Keratinocyte (primary cell): ENCODE results near the gene MAGI1. TPM values are rescaled to one million over a fixed set of nuclear protein-coding genes. Genes with fewer than 3 reads are reported as not detected.

Experiments
- DNase-seq: peaks from one replicate; pipeline ENCODE4 v3.0.0-alpha.2; 2011; ENCODE audit warnings: low read depth, missing footprints, low spot score
- FAIRE-seq: peaks from 2 replicates; lab custom pipeline; 2011; peaks lifted over from hg19 to GRCh38; lab: Jason Lieb, UNC
- H2AFZ ChIP-seq: 2 replicates; pipeline ENCODE4 v1.6.0; 2012; ENCODE audit warnings: low read length, control low read depth, inconsistent platforms; ENCODE audit not compliant: control insufficient read depth
- H3K27ac ChIP-seq: 2 replicates; pipeline ENCODE4 v1.5.1; 2011; ENCODE audit warnings: low read length; ENCODE audit not compliant: control insufficient read depth, insufficient read depth
- H3K27me3 ChIP-seq: 3 replicates; pipeline ENCODE4 v1.6.0; 2011; ENCODE audit warnings: low read length; ENCODE audit not compliant: control insufficient read depth, insufficient read depth; ENCODE audit errors: extremely low read depth
- H3K36me3 ChIP-seq, 2 experiments: 2 replicates in 1 of 2; 3 replicates in 1 of 2; pipeline ENCODE4 v1.5.1; 2011; ENCODE audit warnings: low read length in 2 of 2, mild to moderate bottlenecking in 1 of 2; ENCODE audit not compliant: control insufficient read depth in 2 of 2, insufficient read depth in 2 of 2; ENCODE audit errors: extremely low read depth in 1 of 2
- H3K4me1 ChIP-seq: 3 replicates; pipeline ENCODE4 v1.5.1; 2011; ENCODE audit warnings: low read length; ENCODE audit not compliant: control insufficient read depth, insufficient read depth; ENCODE audit errors: extremely low read depth
- H3K4me2 ChIP-seq: 3 replicates; pipeline ENCODE4 v1.6.0; 2011; ENCODE audit warnings: low read depth, low read length; ENCODE audit not compliant: control insufficient read depth, insufficient read depth; ENCODE audit errors: extremely low read depth
- H3K4me3 ChIP-seq, 3 experiments: fragments of 200-600 bp in 1 of 3; sonication (generic) in 1 of 3; 2 replicates in 2 of 3; 3 replicates in 1 of 3; pipeline ENCODE4 v1.5.1; 2011 to 2016; ENCODE audit warnings: low read length in 3 of 3, mild to moderate bottlenecking in 3 of 3, control low read depth in 2 of 3, inconsistent platforms in 1 of 3, low read depth in 1 of 3, mixed read lengths in 1 of 3, mixed run types in 1 of 3, moderate library complexity in 1 of 3; ENCODE audit not compliant: control insufficient read depth in 2 of 3, insufficient read depth in 2 of 3; ENCODE audit errors: extremely low read depth in 1 of 3
- H3K79me2 ChIP-seq: 2 replicates; pipeline ENCODE4 v1.6.0; 2012; ENCODE audit warnings: low read length; ENCODE audit not compliant: control insufficient read depth, insufficient read depth
- H3K9ac ChIP-seq: 3 replicates; pipeline ENCODE4 v1.6.0; 2011; ENCODE audit warnings: low read length; ENCODE audit not compliant: control insufficient read depth, insufficient read depth; ENCODE audit errors: extremely low read depth
- H3K9me1 ChIP-seq: 3 replicates; pipeline ENCODE4 v1.6.0; 2011; ENCODE audit warnings: low read length; ENCODE audit not compliant: control insufficient read depth, insufficient read depth; ENCODE audit errors: extremely low read depth
- H3K9me3 ChIP-seq: 2 replicates; pipeline ENCODE4 v1.5.1; 2012; ENCODE audit warnings: low read depth, low read length; ENCODE audit not compliant: control insufficient read depth
- H4K20me1 ChIP-seq: 3 replicates; pipeline ENCODE4 v1.6.0; 2011; ENCODE audit warnings: low read length; ENCODE audit not compliant: control insufficient read depth, insufficient read depth; ENCODE audit errors: extremely low read depth
- EZH2 ChIP-seq: IDR thresholded peaks from one replicate; pipeline ENCODE4 v1.6.1; 2012; ENCODE audit warnings: inconsistent platforms, mild to moderate bottlenecking, low read length, moderate library complexity
- dilution Hi-C: fragments of 300-500 bp; cut with MboI; formaldehyde crosslinking; loops from one replicate; pipeline ENCODE4 v1.7.0; 2020; ENCODE audit warnings: low sequenced_read_pairs; ENCODE audit not compliant: extremely low pct_ligation_motif_present
- polyA plus RNA-seq, 5 experiments: library from polyadenylated mRNA; depleted of rRNA in 3 of 5; stranded (reverse) in 3 of 5; stranded (forward) in 1 of 5; unstranded in 1 of 5; fragments of >200 nt; gene quantifications; 1 replicate in 1 of 5; 2 replicates in 3 of 5; 3 replicates in 1 of 5; pipeline versions ENCODE4 v1.2.1 to v1.2.3, GENCODE V29; 2011 to 2012; ENCODE audit warnings: missing spikeins in 2 of 5, low read depth in 1 of 5, low replicate concordance in 1 of 5
- TF ChIP-seq, protein P1 (sequence below), 3 experiments: IDR thresholded peaks in 1 of 3; conservative IDR thresholded peaks in 1 of 3; optimal IDR thresholded peaks in 1 of 3; 2 replicates in 2 of 3; 3 replicates in 1 of 3; pipeline versions ENCODE3 to v1.5.1; 2011; ENCODE audit warnings: low read length in 3 of 3, mild to moderate bottlenecking in 3 of 3, moderate library complexity in 2 of 3, control low read depth in 1 of 3, inconsistent platforms in 1 of 3; ENCODE audit not compliant: insufficient read depth in 2 of 3; ENCODE audit errors: extremely low read depth in 1 of 3

MAGI1 gene
- polyA plus RNA-seq, 1 donor (not counting 4 experiments of a cell fraction or from before 2014, with no cell fraction given), result 10.9 TPM

DNA sequence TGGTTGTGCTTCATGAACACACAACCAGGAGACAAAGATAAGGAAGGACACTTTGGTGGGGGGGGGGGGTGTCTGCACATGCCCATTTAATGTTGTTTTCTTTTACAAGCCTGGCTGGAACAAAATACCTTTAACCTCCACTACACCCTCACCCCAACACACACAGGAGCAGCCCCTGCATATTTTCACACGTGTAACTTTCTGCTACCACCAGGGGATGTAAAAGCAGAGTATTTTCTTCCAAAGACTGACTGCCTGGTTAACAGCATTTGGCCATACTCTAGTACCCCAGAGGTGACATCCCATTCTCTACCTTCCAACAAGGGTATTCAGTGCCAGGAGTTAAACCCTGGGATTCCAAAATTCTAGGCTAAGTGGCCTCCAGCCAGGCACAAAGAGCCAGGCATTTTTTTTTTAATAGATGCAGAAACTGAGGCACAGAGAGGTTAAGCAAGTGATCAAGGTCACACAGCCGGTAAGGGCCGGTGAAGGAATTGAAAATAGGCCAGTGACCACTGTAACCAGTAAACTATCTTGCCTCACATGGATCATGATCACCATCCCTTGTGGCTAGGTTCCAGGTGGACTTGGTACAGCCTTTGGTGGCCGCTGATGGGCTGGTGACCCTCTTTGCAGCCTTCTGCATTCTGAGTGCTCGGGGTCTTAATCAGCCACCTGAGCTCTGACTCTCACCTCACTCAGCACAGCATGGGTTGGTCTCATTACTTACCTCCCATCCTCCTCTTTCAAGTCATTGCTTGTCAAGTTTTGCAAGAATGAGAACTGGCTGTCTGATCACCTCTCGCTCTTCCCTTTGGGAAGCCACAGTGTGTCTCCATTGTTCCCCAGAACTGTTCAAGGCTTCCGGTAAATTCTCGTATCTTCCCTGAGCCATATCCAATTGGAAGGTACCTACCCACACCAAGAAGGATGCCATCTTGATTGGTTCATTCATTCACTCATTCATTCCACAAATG is 20.4 kb downstream of the MAGI1 start:
- no peaks in the 10 kb centered on the region for H3K9me1 ChIP-seq
- peaks cover 29% of the 10 kb centered on the region for H3K79me2 ChIP-seq
- peak; percentile 96 for FAIRE-seq
- H3K9ac ChIP-seq, result no peak overlapping the region
- H4K20me1 ChIP-seq, result no peaks in the 10 kb centered on the region
- peaks cover 50% of the 10 kb centered on the region for H3K4me1 ChIP-seq
- no peaks in the 10 kb centered on the region for H3K9me3 ChIP-seq
- H3K27ac ChIP-seq, result peak overlapping the region; percentile 4
- H3K4me3 ChIP-seq, result no peak overlapping the region
- H3K4me2 ChIP-seq, result peak overlapping the region; percentile 57
- no peaks in the 10 kb centered on the region for H3K27me3 ChIP-seq
- no peaks in the 10 kb centered on the region for H3K36me3 ChIP-seq
- dilution Hi-C loops, result no loop called here
- no peak for TF ChIP-seq EZH2
- TF ChIP-seq, protein P1, sequence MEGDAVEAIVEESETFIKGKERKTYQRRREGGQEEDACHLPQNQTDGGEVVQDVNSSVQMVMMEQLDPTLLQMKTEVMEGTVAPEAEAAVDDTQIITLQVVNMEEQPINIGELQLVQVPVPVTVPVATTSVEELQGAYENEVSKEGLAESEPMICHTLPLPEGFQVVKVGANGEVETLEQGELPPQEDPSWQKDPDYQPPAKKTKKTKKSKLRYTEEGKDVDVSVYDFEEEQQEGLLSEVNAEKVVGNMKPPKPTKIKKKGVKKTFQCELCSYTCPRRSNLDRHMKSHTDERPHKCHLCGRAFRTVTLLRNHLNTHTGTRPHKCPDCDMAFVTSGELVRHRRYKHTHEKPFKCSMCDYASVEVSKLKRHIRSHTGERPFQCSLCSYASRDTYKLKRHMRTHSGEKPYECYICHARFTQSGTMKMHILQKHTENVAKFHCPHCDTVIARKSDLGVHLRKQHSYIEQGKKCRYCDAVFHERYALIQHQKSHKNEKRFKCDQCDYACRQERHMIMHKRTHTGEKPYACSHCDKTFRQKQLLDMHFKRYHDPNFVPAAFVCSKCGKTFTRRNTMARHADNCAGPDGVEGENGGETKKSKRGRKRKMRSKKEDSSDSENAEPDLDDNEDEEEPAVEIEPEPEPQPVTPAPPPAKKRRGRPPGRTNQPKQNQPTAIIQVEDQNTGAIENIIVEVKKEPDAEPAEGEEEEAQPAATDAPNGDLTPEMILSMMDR (optimal IDR thresholded peaks at IDR 0.05 in 1 of 3, IDR thresholded peaks at IDR 0.05 in 1 of 3, conservative IDR thresholded peaks at IDR 0.05 in 1 of 3; ENCODE audit: extremely low read depth in 1 of 3, insufficient read depth in 2 of 3, low read length in 3 of 3), result no peak
- peak overlapping the region; percentile 35 for H2AFZ ChIP-seq
- DNase-seq, result no peak

DNA sequence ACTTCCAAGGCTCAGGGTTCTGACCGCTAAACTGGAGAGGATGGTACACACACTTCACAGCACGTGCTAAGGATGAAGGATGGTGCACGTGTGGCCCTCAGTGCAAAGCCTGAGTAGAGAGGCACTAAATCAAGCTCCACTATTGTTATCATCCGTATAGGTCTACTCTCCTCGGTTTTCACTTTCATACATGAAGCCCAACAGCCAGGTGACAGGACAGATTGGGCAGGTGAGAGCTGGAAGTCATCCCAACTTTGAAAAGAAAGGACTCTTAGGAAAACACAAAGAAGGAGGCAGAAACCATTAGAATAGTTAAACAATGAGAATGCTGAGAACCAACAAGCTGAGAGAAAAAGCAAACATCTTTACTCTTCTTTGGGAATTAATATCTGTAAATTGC is 21.1 kb downstream of the MAGI1 start:
- no peak for FAIRE-seq
- dilution Hi-C loops, result no loop called here
- peaks cover 29% of the 10 kb centered on the region for H3K79me2 ChIP-seq

More for the DNA sequence above, 21.1 kb downstream of the MAGI1 start:
- H2AFZ ChIP-seq, result peak overlapping the region; percentile 9
- H3K27me3 ChIP-seq, result no peaks in the 10 kb centered on the region
- H3K4me1 ChIP-seq, result peaks cover 49% of the 10 kb centered on the region
- H3K27ac ChIP-seq, result peak overlapping the region; percentile 54
- H3K4me3 ChIP-seq, result peak overlapping the region in 1 of 3 experiments; percentile 12
- H3K9me1 ChIP-seq, result no peaks in the 10 kb centered on the region
- H3K4me2 ChIP-seq, result peak overlapping the region; percentile 64
- no peaks in the 10 kb centered on the region for H4K20me1 ChIP-seq
- no peak for TF ChIP-seq EZH2
- TF ChIP-seq, protein P1 (optimal IDR thresholded peaks at IDR 0.05 in 1 of 3, IDR thresholded peaks at IDR 0.05 in 1 of 3, conservative IDR thresholded peaks at IDR 0.05 in 1 of 3; ENCODE audit: extremely low read depth in 1 of 3, insufficient read depth in 2 of 3, low read length in 3 of 3), result no peak
- no peak for DNase-seq
- peak overlapping the region; percentile 50 for H3K9ac ChIP-seq
- no peaks in the 10 kb centered on the region for H3K9me3 ChIP-seq
- no peaks in the 10 kb centered on the region for H3K36me3 ChIP-seq
